ENCODE data around the gene CFAP100. TPM values are rescaled to one million over a fixed set of nuclear protein-coding genes. Genes with fewer than 3 reads are reported as not detected.
A peak's percentile ranks its signal among the peaks of the same experiment; 100 is the strongest.

The CFAP100 gene
- polyA plus RNA-seq, 3 donors, result not detected

- Histone ChIP-seq H3K9ac (ENCODE audit: insufficient read depth, low read length, poor library complexity, severe bottlenecking) (no peak overlapping the region), H3K79me2 (ENCODE audit: insufficient read depth, low read length) (peaks cover 81% of the 10 kb centered on the region), H3K36me3 (replicated peaks in 1 of 2; ENCODE audit: control insufficient read depth in 1 of 2, insufficient read depth in 2 of 2, low read length in 2 of 2) (peaks cover 52 to 64% of the 10 kb centered on the region in 2 donors), H4K20me1 (ENCODE audit: insufficient read depth, low read length) (peaks cover 96% of the 10 kb centered on the region), H3K4me1 (ENCODE audit: control insufficient read depth in 1 of 2, insufficient read depth in 2 of 2, low read length in 2 of 2) (peaks cover 74 to 80% of the 10 kb centered on the region in 2 donors), H2AFZ (ENCODE audit: insufficient read depth, low read depth, low read length, poor library complexity, severe bottlenecking) (no peak overlapping the region), H3K9me3 (replicated peaks in 1 of 2; ENCODE audit: control insufficient read depth in 1 of 2, insufficient read depth in 1 of 2, low read length in 2 of 2) (no peaks in the 10 kb centered on the region), H3K4me2 (replicated peaks; ENCODE audit: extremely low read depth, low read length, poor library complexity, severe bottlenecking) (no peak overlapping the region), H3K27ac (ENCODE audit: low read depth in 1 of 2, low read length in 2 of 2) (peak overlapping the region in 1 of 2 donors; percentile 76), H3K4me3 (replicated peaks in 1 of 3; ENCODE audit: low read depth in 2 of 3, low read length in 3 of 3) (no peak overlapping the region), H3K27me3 (ENCODE audit: control insufficient read depth in 2 of 2, insufficient read depth in 2 of 2, low read length in 2 of 2) (no peaks in the 10 kb centered on the region)
- Mint-ChIP-seq H3K36me3 (peaks cover 59 to 69% of the 10 kb centered on the region in 2 donors), H3K27me3 (ENCODE audit: low read depth in 3 of 3) (no peaks in the 10 kb centered on the region), H3K27ac (peak overlapping the region; percentile 65 to 88 (median 74)), H3K9me3 (peaks cover 0 to 3% (median 0%) of the 10 kb centered on the region in 7 donors), H3K4me1 (peaks cover 78% of the 10 kb centered on the region), H3K4me3 (no peak overlapping the region)
- intact Hi-C loops (cut with micrococcal nuclease), result loop anchor here in 1 of 2 donors (10.0 kb wide), 1 partner anchor 115 kb away; the partner anchor contains the start of gene KLF15
- TF ChIP-seq CTCF (IDR thresholded peaks at IDR 0.05), result no peak
- no peak for DNase-seq
- 93% methylated on average over 5 of the region's 11 CpGs for WGBS (ENCODE audit: insufficient coverage)
Observed at GRCh38 chr3:126469479-126469878, 74.8 kb downstream of the CFAP100 start.

GRCh38 chr3:126472277-126473006 lies 77.7 kb downstream of the CFAP100 start:
- peaks cover 38 to 44% of the 10 kb centered on the region in 2 donors for H3K36me3 Mint-ChIP-seq
- peak overlapping the region; percentile 87 to 88 for H3K4me3 Mint-ChIP-seq
- no peaks in the 10 kb centered on the region for H3K9me3 ChIP-seq (replicated peaks in 1 of 2; ENCODE audit: control insufficient read depth in 1 of 2, insufficient read depth in 1 of 2, low read length in 2 of 2)
- peaks cover 71% of the 10 kb centered on the region for H3K79me2 ChIP-seq (ENCODE audit: insufficient read depth, low read length)
- peak overlapping the region; percentile 15 to 77 (median 37) for H3K4me3 ChIP-seq (replicated peaks in 1 of 3; ENCODE audit: low read depth in 2 of 3, low read length in 3 of 3)
- no peaks in the 10 kb centered on the region for H3K27me3 Mint-ChIP-seq (ENCODE audit: low read depth in 3 of 3)
- peaks cover 69% of the 10 kb centered on the region for H4K20me1 ChIP-seq (ENCODE audit: insufficient read depth, low read length)
- peak overlapping the region; percentile 53 for H3K9ac ChIP-seq (ENCODE audit: insufficient read depth, low read length, poor library complexity, severe bottlenecking)
- peaks cover 39 to 42% of the 10 kb centered on the region in 2 donors for H3K36me3 ChIP-seq (replicated peaks in 1 of 2; ENCODE audit: control insufficient read depth in 1 of 2, insufficient read depth in 2 of 2, low read length in 2 of 2)
- no peaks in the 10 kb centered on the region for H3K27me3 ChIP-seq (ENCODE audit: control insufficient read depth in 2 of 2, insufficient read depth in 2 of 2, low read length in 2 of 2)
- peaks cover 61% of the 10 kb centered on the region for H3K4me1 Mint-ChIP-seq
- peak; percentile 95 to 99 (median 98) for DNase-seq
- peak overlapping the region; percentile 89 to 95 for H3K27ac ChIP-seq (ENCODE audit: low read depth in 1 of 2, low read length in 2 of 2)
- peaks cover 55 to 64% of the 10 kb centered on the region in 2 donors for H3K4me1 ChIP-seq (ENCODE audit: control insufficient read depth in 1 of 2, insufficient read depth in 2 of 2, low read length in 2 of 2)
- H3K27ac Mint-ChIP-seq, result peak overlapping the region; percentile 95 to 99 (median 98)
- no peak overlapping the region for H2AFZ ChIP-seq (ENCODE audit: insufficient read depth, low read depth, low read length, poor library complexity, severe bottlenecking)
- intact Hi-C loops (cut with micrococcal nuclease), result loop anchor here (10.0 kb wide), 2 partner anchors 118 to 558 kb away; partner anchors contain the start of gene KLF15 (in 1 of the 2)
- WGBS (ENCODE audit: insufficient coverage), result 14% methylated on average over 2 of the region's 8 CpGs
- peaks cover 0 to 3% (median 0%) of the 10 kb centered on the region in 7 donors for H3K9me3 Mint-ChIP-seq
- TF ChIP-seq CTCF (IDR thresholded peaks at IDR 0.05), result peak; percentile 36
- H3K4me2 ChIP-seq (replicated peaks; ENCODE audit: extremely low read depth, low read length, poor library complexity, severe bottlenecking), result peak overlapping the region; percentile 79

All from CD14-positive monocyte (primary cell).